ENCODE results near the gene EYA4. TPM values are rescaled to one million over a fixed set of nuclear protein-coding genes. Genes with fewer than 3 reads are reported as not detected.

Gene EYA4
- total RNA-seq, 4 donors from 2014 or later: 0.10 to 3.4 (median 0.23) TPM; not detected in 1

GRCh38 chr6:133339543-133340384 is 98.6 kb downstream of the EYA4 start:
- no peaks in the 10 kb centered on the region for H3K4me1 ChIP-seq
- H3K4me3 ChIP-seq: no peak overlapping the region
- WGBS: 77% methylated on average over 7 of the region's 7 CpGs
- no peaks in the 10 kb centered on the region for H3K9me3 ChIP-seq
- H3K27me3 ChIP-seq: no peaks in the 10 kb centered on the region
- no peak overlapping the region for H3K27ac ChIP-seq
- DNase-seq (ENCODE audit: low spot score in 2 of 2): no peak
- no peak for TF ChIP-seq POLR2AphosphoS5 (IDR thresholded peaks at IDR 0.05)
- TF ChIP-seq CTCF (IDR thresholded peaks at IDR 0.05): no peak
- TF ChIP-seq EP300 (IDR thresholded peaks at IDR 0.05): no peak
- no peak for TF ChIP-seq POLR2A (IDR thresholded peaks at IDR 0.05)
- H3K36me3 ChIP-seq: no peaks in the 10 kb centered on the region

- TF ChIP-seq POLR2A (IDR thresholded peaks at IDR 0.05) (no peak), POLR2AphosphoS5 (IDR thresholded peaks at IDR 0.05) (no peak), EP300 (IDR thresholded peaks at IDR 0.05) (no peak), CTCF (IDR thresholded peaks at IDR 0.05) (no peak)
- Histone ChIP-seq H3K9me3 (no peaks in the 10 kb centered on the region), H3K4me3 (no peak overlapping the region), H3K27ac (no peak overlapping the region), H3K36me3 (no peaks in the 10 kb centered on the region), H3K4me1 (no peaks in the 10 kb centered on the region), H3K27me3 (no peaks in the 10 kb centered on the region)
- 57% methylated on average over 3 of the region's 3 CpGs for WGBS
- no peak for DNase-seq (ENCODE audit: low spot score in 2 of 2)
Measured at GRCh38 chr6:133340557-133340956, 99.4 kb downstream of the EYA4 start.

- H3K4me1 ChIP-seq: no peaks in the 10 kb centered on the region
- DNase-seq (ENCODE audit: low spot score in 2 of 2): no peak
- H3K9me3 ChIP-seq: no peaks in the 10 kb centered on the region
- no peak for TF ChIP-seq POLR2A (IDR thresholded peaks at IDR 0.05)
- TF ChIP-seq EP300 (IDR thresholded peaks at IDR 0.05): no peak
- TF ChIP-seq POLR2AphosphoS5 (IDR thresholded peaks at IDR 0.05): no peak
- no peak for TF ChIP-seq CTCF (IDR thresholded peaks at IDR 0.05)
- H3K36me3 ChIP-seq: no peaks in the 10 kb centered on the region
- 47% methylated on average over 1 of the region's 1 CpG for WGBS
- no peak overlapping the region for H3K4me3 ChIP-seq
- no peak overlapping the region for H3K27ac ChIP-seq
- H3K27me3 ChIP-seq: no peaks in the 10 kb centered on the region
Measured at GRCh38 chr6:133341607-133342158, 100.5 kb downstream of the EYA4 start.

DNA sequence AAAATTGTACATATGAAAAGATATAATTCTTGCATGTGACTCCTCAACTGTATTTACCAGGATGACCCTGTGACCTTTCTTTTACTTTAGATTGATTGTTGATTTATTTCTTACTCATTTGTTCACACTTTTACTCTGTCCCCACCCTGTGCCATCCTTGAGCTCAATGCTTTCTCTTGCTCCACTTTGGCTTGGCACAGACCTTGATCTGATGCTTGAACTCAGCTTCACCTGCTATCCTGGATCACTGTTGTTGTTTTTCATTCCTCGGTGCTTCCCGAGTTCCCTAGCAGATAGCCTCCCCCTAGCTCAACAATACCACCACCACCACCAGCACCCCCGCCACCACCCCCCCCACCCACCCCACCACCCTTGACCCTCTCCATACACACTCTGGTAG is 102.1 kb downstream of the EYA4 start:
- TF ChIP-seq POLR2AphosphoS5 (IDR thresholded peaks at IDR 0.05) (no peak), POLR2A (IDR thresholded peaks at IDR 0.05) (no peak), EP300 (IDR thresholded peaks at IDR 0.05) (no peak), CTCF (IDR thresholded peaks at IDR 0.05) (no peak)
- Histone ChIP-seq H3K27ac (no peak overlapping the region), H3K27me3 (no peaks in the 10 kb centered on the region), H3K9me3 (no peaks in the 10 kb centered on the region), H3K4me3 (no peak overlapping the region), H3K4me1 (no peaks in the 10 kb centered on the region), H3K36me3 (no peaks in the 10 kb centered on the region)
- 49% methylated on average over 3 of the region's 3 CpGs for WGBS
- no peak for DNase-seq (ENCODE audit: low spot score in 2 of 2)

- 55% methylated on average over 3 of the region's 3 CpGs for WGBS
- Histone ChIP-seq H3K27ac (no peak overlapping the region), H3K27me3 (no peaks in the 10 kb centered on the region), H3K36me3 (no peaks in the 10 kb centered on the region), H3K9me3 (no peaks in the 10 kb centered on the region), H3K4me1 (no peaks in the 10 kb centered on the region), H3K4me3 (no peak overlapping the region)
- TF ChIP-seq EP300 (IDR thresholded peaks at IDR 0.05): no peak
- TF ChIP-seq POLR2A (IDR thresholded peaks at IDR 0.05): no peak
- TF ChIP-seq POLR2AphosphoS5 (IDR thresholded peaks at IDR 0.05): no peak
- no peak for TF ChIP-seq CTCF (IDR thresholded peaks at IDR 0.05)
- DNase-seq (ENCODE audit: low spot score in 2 of 2): no peak
Measured at GRCh38 chr6:133348846-133349245, 107.7 kb downstream of the EYA4 start.
